RWPE1 (cell line): ENCODE measurements around the gene CNTN3.

Source experiments
- CTCF ChIA-PET: fragments of 350-600 bp; sonication (Branson Sonifier 250); formaldehyde crosslinking; extraction: SDS; loops from one replicate; lab custom pipeline; 2021; lab: Yijun Ruan, JAX
- POLR2A ChIA-PET: fragments of 400-600 bp; formaldehyde crosslinking; extraction: SDS; loops from one replicate; lab custom pipeline; 2020; ENCODE audit warnings: antibody characterized with exemption; ENCODE audit not compliant: low non-redundant PET; lab: Yijun Ruan, JAX
- DNase-seq: peaks from one replicate; pipeline ENCODE4 v3.0.0; 2012; ENCODE audit warnings: low spot score
- H3K27ac ChIP-seq: fragments of 450-650 bp; 2 replicates; pipeline ENCODE4 v1.5.1; 2017
- CTCF ChIP-seq: fragments of 450-650 bp; conservative IDR thresholded peaks from 2 replicates; pipeline ENCODE4 v1.5.1; 2017; ENCODE audit warnings: low read depth, mild to moderate bottlenecking

CNTN3 gene

GRCh38 chr3:74592359-74592758, 22.1 kb downstream of the CNTN3 start:
- DNase-seq = no peak
- CTCF ChIA-PET = interaction anchor here (0.6 to 0.7 kb wide), 3 partner anchors 117 to 658 kb away, joined by 3 to 5 read pairs (median 3); no protein-coding TSS in a partner anchor
- no peak overlapping the region for H3K27ac ChIP-seq
- TF ChIP-seq CTCF = no peak
- POLR2A ChIA-PET = no interaction called here

- ChIA-PET CTCF (interaction anchor here (0.6 to 0.7 kb wide), 2 partner anchors 117 to 326 kb away, joined by 3 to 5 read pairs; no protein-coding TSS in a partner anchor), POLR2A (no interaction called here)
- DNase-seq = no peak
- no peak overlapping the region for H3K27ac ChIP-seq
- TF ChIP-seq CTCF = no peak
Observed at GRCh38 chr3:74591946-74592345, 22.5 kb downstream of the CNTN3 start.

- no peak overlapping the region for H3K27ac ChIP-seq
- TF ChIP-seq CTCF = no peak
- no peak for DNase-seq
- CTCF ChIA-PET = no interaction called here
- POLR2A ChIA-PET = no interaction called here
Observed at GRCh38 chr3:74591342-74591741, 23.1 kb downstream of the CNTN3 start.

GRCh38 chr3:74590620-74591262, 23.7 kb downstream of the CNTN3 start:
- CTCF ChIA-PET = no interaction called here
- POLR2A ChIA-PET = no interaction called here
- H3K27ac ChIP-seq = no peak overlapping the region
- DNase-seq = no peak
- TF ChIP-seq CTCF = no peak

- DNase-seq = no peak
- no peak for TF ChIP-seq CTCF
- no peak overlapping the region for H3K27ac ChIP-seq
- ChIA-PET CTCF (no interaction called here), POLR2A (no interaction called here)
Observed at GRCh38 chr3:74584782-74585181, 29.7 kb downstream of the CNTN3 start.

GRCh38 chr3:74582982-74583381, 31.5 kb downstream of the CNTN3 start:
- ChIA-PET CTCF (no interaction called here), POLR2A (no interaction called here)
- TF ChIP-seq CTCF = no peak
- no peak overlapping the region for H3K27ac ChIP-seq
- no peak for DNase-seq
